IMR-90 (cell line): ENCODE results near the gene NUP98. TPM values are rescaled to one million over a fixed set of nuclear protein-coding genes. Genes with fewer than 3 reads are reported as not detected.
A peak's percentile ranks its signal among the peaks of the same experiment; 100 is the strongest.

Source experiments
- ATAC-seq: fragments of 200-7000 bp; cut with Tn5 transposase; 2 replicates; pipeline ENCODE4 v1.9.1; 2020; ENCODE audit warnings: low read depth, mild to moderate bottlenecking, moderate library complexity
- BruUV-seq: library from RNA; stranded (reverse); fragments of 400-500 nt; replicated peaks from 2 replicates; lab custom pipeline; 2021; lab: Mats Ljungman, UMichigan
- CTCF ChIA-PET: fragments of 300-600 bp; formaldehyde crosslinking; extraction: SDS; loops from one replicate; lab custom pipeline; 2021; ENCODE audit warnings: antibody characterized with exemption; lab: Yijun Ruan, JAX
- POLR2A ChIA-PET: fragments of 300-600 bp; sonication (Branson Sonifier 250); formaldehyde crosslinking; loops from one replicate; lab custom pipeline; 2022; ENCODE audit warnings: antibody characterized with exemption; ENCODE audit not compliant: unreplicated experiment; lab: Charles Lee
- DNase-seq: peaks from one replicate; pipeline ENCODE4 v3.0.0; 2013
- H2AFZ ChIP-seq: replicated peaks from 2 replicates; pipeline ENCODE3; 2013; ENCODE audit warnings: low read length, mild to moderate bottlenecking; ENCODE audit not compliant: poor library complexity
- H2AK5ac ChIP-seq: 2 replicates; pipeline ENCODE4 v1.6.1; 2013; ENCODE audit warnings: low read depth, low read length, inconsistent platforms
- H2AK9ac ChIP-seq: replicated peaks from 2 replicates; pipeline ENCODE3; 2013; ENCODE audit warnings: mild to moderate bottlenecking, low read depth, low read length, moderate library complexity; ENCODE audit not compliant: poor library complexity
- H2BK120ac ChIP-seq: 2 replicates; pipeline ENCODE4 v1.6.1; 2013; ENCODE audit warnings: low read depth, low read length, inconsistent platforms
- H2BK15ac ChIP-seq: 3 replicates; pipeline ENCODE4 v1.6.1; 2013; ENCODE audit warnings: low read depth, low read length, inconsistent platforms
- H2BK20ac ChIP-seq: 2 replicates; pipeline ENCODE4 v1.6.1; 2013; ENCODE audit warnings: low read depth, mild to moderate bottlenecking, inconsistent platforms, low read length, moderate library complexity
- H2BK5ac ChIP-seq: 2 replicates; pipeline ENCODE4 v1.6.1; 2013; ENCODE audit warnings: mild to moderate bottlenecking, low read depth, low read length, inconsistent platforms; ENCODE audit not compliant: poor library complexity, severe bottlenecking
- H3K14ac ChIP-seq: replicated peaks from 2 replicates; pipeline ENCODE4 v1.6.1; 2013; ENCODE audit warnings: low read depth, low read length, inconsistent platforms
- H3K18ac ChIP-seq: 2 replicates; pipeline ENCODE4 v1.6.1; 2013; ENCODE audit warnings: low read depth, low read length, control low read depth
- H3K23ac ChIP-seq: 2 replicates; pipeline ENCODE4 v1.6.1; 2013; ENCODE audit warnings: low read depth, low read length, inconsistent platforms
- H3K27ac ChIP-seq: 2 replicates; pipeline ENCODE4 v1.5.1; 2013; ENCODE audit warnings: mild to moderate bottlenecking, control low read depth, low read length; ENCODE audit not compliant: insufficient read depth
- H3K27me3 ChIP-seq: 2 replicates; pipeline ENCODE4 v1.6.1; 2013; ENCODE audit warnings: low read length; ENCODE audit not compliant: control insufficient read depth, insufficient read depth
- H3K36me3 ChIP-seq: 2 replicates; pipeline ENCODE4 v1.6.1; 2013; ENCODE audit warnings: low read length, mixed read lengths; ENCODE audit not compliant: control insufficient read depth, insufficient read depth
- H3K4ac ChIP-seq: 2 replicates; pipeline ENCODE4 v1.6.1; 2013; ENCODE audit warnings: low read depth, low read length, inconsistent platforms
- H3K4me1 ChIP-seq: 2 replicates; pipeline ENCODE4 v1.6.1; 2013; ENCODE audit warnings: low read length, mixed read lengths; ENCODE audit not compliant: control insufficient read depth, insufficient read depth
- H3K4me2 ChIP-seq: 2 replicates; pipeline ENCODE4 v1.6.1; 2013; ENCODE audit warnings: low read depth, mild to moderate bottlenecking, control low read depth, low read length, moderate library complexity
- H3K4me3 ChIP-seq: 2 replicates; pipeline ENCODE4 v1.5.1; 2013; ENCODE audit warnings: low read depth, mild to moderate bottlenecking, control low read depth, low read length, moderate library complexity; ENCODE audit not compliant: insufficient read depth
- H3K56ac ChIP-seq: 2 replicates; pipeline ENCODE4 v1.6.1; 2013; ENCODE audit warnings: low read length, inconsistent platforms; ENCODE audit not compliant: insufficient read depth; ENCODE audit errors: extremely low read depth
- H3K79me1 ChIP-seq, 2 experiments: 2 replicates each; pipeline ENCODE4 v1.6.1; 2013; ENCODE audit warnings: low read length in 2 of 2, inconsistent platforms in 1 of 2, low read depth in 1 of 2
- H3K9ac ChIP-seq: 2 replicates; pipeline ENCODE4 v1.6.1; 2013; ENCODE audit warnings: low read depth, low read length, control low read depth
- H3K9me1 ChIP-seq: 2 replicates; pipeline ENCODE4 v1.6.1; 2013; ENCODE audit warnings: low read length, inconsistent platforms; ENCODE audit not compliant: insufficient read depth
- H3K9me3 ChIP-seq: 2 replicates; pipeline ENCODE4 v1.6.1; 2013; ENCODE audit warnings: low read length; ENCODE audit not compliant: control insufficient read depth, insufficient read depth
- H4K20me1 ChIP-seq: 2 replicates; pipeline ENCODE4 v1.6.1; 2013; ENCODE audit warnings: low read length, inconsistent platforms; ENCODE audit not compliant: insufficient read depth
- H4K5ac ChIP-seq: 2 replicates; pipeline ENCODE4 v1.6.1; 2013; ENCODE audit warnings: mild to moderate bottlenecking, low read depth, low read length, control low read depth
- H4K8ac ChIP-seq, 2 experiments: 2 replicates each; pipeline ENCODE4 v1.6.1; 2013; ENCODE audit warnings: low read depth in 2 of 2, low read length in 2 of 2, control low read depth in 1 of 2, inconsistent platforms in 1 of 2
- H4K91ac ChIP-seq: 2 replicates; pipeline ENCODE4 v1.6.1; 2013; ENCODE audit warnings: low read depth, low read length, inconsistent platforms; ENCODE audit not compliant: insufficient read depth
- BHLHE40 ChIP-seq: fragments of 150-350 bp; IDR thresholded peaks from 2 replicates; pipeline ENCODE4 v1.6.1; 2016; ENCODE audit warnings: mild to moderate bottlenecking, low read depth, low read length
- CEBPB ChIP-seq: IDR thresholded peaks from 2 replicates; pipeline ENCODE4 v1.6.1; 2012; ENCODE audit warnings: low read depth, low read length, improper control_type of control experiment
- CHD1 ChIP-seq: IDR thresholded peaks from 2 replicates; pipeline ENCODE4 v1.6.1; 2012; ENCODE audit warnings: low read depth, low read length, improper control_type of control experiment
- FOS ChIP-seq: fragments of 150-350 bp; IDR thresholded peaks from 2 replicates; pipeline ENCODE4 v1.6.1; 2016; ENCODE audit warnings: low read depth, low read length
- MAFK ChIP-seq: IDR thresholded peaks from 2 replicates; pipeline ENCODE4 v1.6.1; 2012; ENCODE audit warnings: low read depth, low read length, improper control_type of control experiment
- MAZ ChIP-seq: IDR thresholded peaks from 2 replicates; pipeline ENCODE4 v1.6.1; 2012; ENCODE audit warnings: low read depth, mild to moderate bottlenecking, low read length, improper control_type of control experiment, moderate library complexity, borderline replicate concordance
- MXI1 ChIP-seq: IDR thresholded peaks from 2 replicates; pipeline ENCODE4 v1.6.1; 2012; ENCODE audit warnings: low read depth, mild to moderate bottlenecking, low read length, moderate library complexity, borderline replicate concordance
- NFE2L2 ChIP-seq: fragments of 150-350 bp; IDR thresholded peaks from 2 replicates; pipeline ENCODE4 v1.6.1; 2016; ENCODE audit warnings: low read depth, mild to moderate bottlenecking, low read length
- POLR2A ChIP-seq: IDR thresholded peaks from 2 replicates; pipeline ENCODE4 v1.6.1; 2012; ENCODE audit warnings: mild to moderate bottlenecking, low read depth, low read length
- RAD21 ChIP-seq: IDR thresholded peaks from 2 replicates; pipeline ENCODE4 v1.6.1; 2012; ENCODE audit warnings: low read length, improper control_type of control experiment
- RCOR1 ChIP-seq: IDR thresholded peaks from 2 replicates; pipeline ENCODE4 v1.6.1; 2012; ENCODE audit warnings: mild to moderate bottlenecking, low read length, improper control_type of control experiment; ENCODE audit not compliant: insufficient replicate concordance
- RFX5 ChIP-seq: IDR thresholded peaks from 2 replicates; pipeline ENCODE4 v1.8.0; 2012; ENCODE audit warnings: low read depth, mild to moderate bottlenecking, low read length, moderate library complexity
- SMC3 ChIP-seq: fragments of 150-350 bp; IDR thresholded peaks from 2 replicates; pipeline ENCODE4 v1.6.1; 2016; ENCODE audit warnings: low read depth, mild to moderate bottlenecking, antibody characterized with exemption, low read length, moderate library complexity
- USF2 ChIP-seq: fragments of 150-350 bp; IDR thresholded peaks from 2 replicates; pipeline ENCODE4 v1.6.1; 2017; ENCODE audit warnings: mild to moderate bottlenecking, antibody characterized with exemption, low read length, low read depth
- WGBS, 2 experiments: methylation state at CpG; one replicate each; pipeline versions ENCODE4 v1.1.5 to v1.1.7; 2013; ENCODE audit warnings: missing lambda C conversion rate in 2 of 2; ENCODE audit not compliant: insufficient read length in 1 of 2; ENCODE audit errors: extremely low coverage in 2 of 2; 5-methylcytosine and 5-hydroxymethylcytosine counted together
- dilution Hi-C: fragments of 300-500 bp; cut with HindIII; formaldehyde crosslinking; loops from one replicate; pipeline ENCODE4 v1.14.3; 2018; ENCODE audit warnings: low sequenced_read_pairs; ENCODE audit not compliant: unreplicated experiment
- in situ Hi-C: fragments of 300-500 bp; cut with MboI; formaldehyde crosslinking; loops from 3 replicates; pipeline ENCODE4 v1.14.3; 2019; ENCODE audit warnings: low sequenced_read_pairs, inconsistent platforms, mixed read lengths
- intact Hi-C: fragments of 100-400 bp; cut with micrococcal nuclease; formaldehyde crosslinking; loops from 2 replicates; pipeline ENCODE4 v1.10.0; 2022
- polyA plus RNA-seq, 3 experiments: library from polyadenylated mRNA; depleted of rRNA; stranded (reverse); fragments of >200 nt; gene quantifications; 2 replicates each; pipeline ENCODE4 v1.2.3, GENCODE V29; 2012; ENCODE audit warnings: low replicate concordance in 1 of 3
- total RNA-seq: library from RNA; depleted of rRNA; stranded (reverse); fragments of >200 nt; gene quantifications from 2 replicates; pipeline ENCODE4 v1.2.3, GENCODE V29; 2012
- TF ChIP-seq, protein P1 (sequence below): fragments of 150-350 bp; IDR thresholded peaks from 2 replicates; pipeline ENCODE4 v1.6.1; 2016; ENCODE audit warnings: low read depth, mild to moderate bottlenecking, low read length, moderate library complexity, borderline replicate concordance
- TF ChIP-seq, protein P2 (sequence below): conservative IDR thresholded peaks from 2 replicates; pipeline ENCODE4 v1.5.1; 2012; ENCODE audit warnings: mild to moderate bottlenecking, low read depth, low read length, improper control_type of control experiment

Gene NUP98
- total and polyA plus RNA-seq, 2 of the 4 experiments (the other 2 are of a cell fraction): 103 to 138 TPM

DNA sequence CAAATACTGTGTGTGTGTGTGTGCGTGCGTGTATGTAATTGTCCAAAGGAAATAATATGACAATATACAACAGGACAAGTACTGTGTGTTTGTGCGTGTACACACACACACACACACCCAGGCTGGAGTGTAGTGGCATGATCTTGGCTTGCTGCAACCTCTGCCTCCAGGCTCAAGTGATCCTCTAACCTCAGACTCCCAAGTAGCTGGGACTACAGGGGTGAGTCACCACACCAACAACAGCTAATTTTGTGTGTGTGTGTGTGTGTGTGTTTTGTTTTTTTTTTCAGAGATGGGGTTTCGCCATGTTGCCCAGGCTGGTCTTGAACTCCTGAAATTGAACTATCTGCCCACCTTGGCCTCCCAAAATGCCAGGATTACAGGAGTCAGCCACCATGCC, 61.5 kb downstream of the NUP98 start:
- H3K4me3 ChIP-seq: no peak overlapping the region
- TF ChIP-seq FOS (no peak), RCOR1 (no peak), MXI1 (no peak), RAD21 (no peak), MAZ (no peak), SMC3 (no peak), POLR2A (no peak), CHD1 (no peak), CEBPB (no peak), MAFK (no peak), RFX5 (no peak), NFE2L2 (no peak), BHLHE40 (no peak), USF2 (no peak)
- TF ChIP-seq, protein P1, sequence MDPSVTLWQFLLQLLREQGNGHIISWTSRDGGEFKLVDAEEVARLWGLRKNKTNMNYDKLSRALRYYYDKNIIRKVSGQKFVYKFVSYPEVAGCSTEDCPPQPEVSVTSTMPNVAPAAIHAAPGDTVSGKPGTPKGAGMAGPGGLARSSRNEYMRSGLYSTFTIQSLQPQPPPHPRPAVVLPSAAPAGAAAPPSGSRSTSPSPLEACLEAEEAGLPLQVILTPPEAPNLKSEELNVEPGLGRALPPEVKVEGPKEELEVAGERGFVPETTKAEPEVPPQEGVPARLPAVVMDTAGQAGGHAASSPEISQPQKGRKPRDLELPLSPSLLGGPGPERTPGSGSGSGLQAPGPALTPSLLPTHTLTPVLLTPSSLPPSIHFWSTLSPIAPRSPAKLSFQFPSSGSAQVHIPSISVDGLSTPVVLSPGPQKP: no peak
- TF ChIP-seq, protein P2, sequence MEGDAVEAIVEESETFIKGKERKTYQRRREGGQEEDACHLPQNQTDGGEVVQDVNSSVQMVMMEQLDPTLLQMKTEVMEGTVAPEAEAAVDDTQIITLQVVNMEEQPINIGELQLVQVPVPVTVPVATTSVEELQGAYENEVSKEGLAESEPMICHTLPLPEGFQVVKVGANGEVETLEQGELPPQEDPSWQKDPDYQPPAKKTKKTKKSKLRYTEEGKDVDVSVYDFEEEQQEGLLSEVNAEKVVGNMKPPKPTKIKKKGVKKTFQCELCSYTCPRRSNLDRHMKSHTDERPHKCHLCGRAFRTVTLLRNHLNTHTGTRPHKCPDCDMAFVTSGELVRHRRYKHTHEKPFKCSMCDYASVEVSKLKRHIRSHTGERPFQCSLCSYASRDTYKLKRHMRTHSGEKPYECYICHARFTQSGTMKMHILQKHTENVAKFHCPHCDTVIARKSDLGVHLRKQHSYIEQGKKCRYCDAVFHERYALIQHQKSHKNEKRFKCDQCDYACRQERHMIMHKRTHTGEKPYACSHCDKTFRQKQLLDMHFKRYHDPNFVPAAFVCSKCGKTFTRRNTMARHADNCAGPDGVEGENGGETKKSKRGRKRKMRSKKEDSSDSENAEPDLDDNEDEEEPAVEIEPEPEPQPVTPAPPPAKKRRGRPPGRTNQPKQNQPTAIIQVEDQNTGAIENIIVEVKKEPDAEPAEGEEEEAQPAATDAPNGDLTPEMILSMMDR: no peak
- H2BK5ac ChIP-seq: peak overlapping the region; percentile 18
- no peak overlapping the region for H2AK5ac ChIP-seq
- DNase-seq (peak; percentile 28), ATAC-seq (no peak)
- H2BK20ac ChIP-seq: no peak overlapping the region
- H3K4me1 ChIP-seq: no peaks in the 10 kb centered on the region
- no peak overlapping the region for H3K23ac ChIP-seq
- no peaks in the 10 kb centered on the region for H3K27me3 ChIP-seq
- peaks cover 44% of the 10 kb centered on the region for H3K36me3 ChIP-seq
- no peak overlapping the region for H2BK15ac ChIP-seq
- H3K9ac ChIP-seq: no peak overlapping the region
- POLR2A ChIA-PET: interaction anchor here (0.6 to 1.1 kb wide), 2 partner anchors 13 to 106 kb away, joined by 3 read pairs; no protein-coding TSS in a partner anchor
- H2BK120ac ChIP-seq: no peak overlapping the region
- peaks cover 18 to 42% of the 10 kb centered on the region in 2 experiments for H3K79me1 ChIP-seq
- H3K56ac ChIP-seq: no peak overlapping the region
- dilution Hi-C loops (no loop called here), intact Hi-C loops (no loop called here), in situ Hi-C loops (no loop called here)
- no peaks in the 10 kb centered on the region; the same call in 1 of the 2 replicates for H3K9me1 ChIP-seq
- no peak overlapping the region for H3K4ac ChIP-seq
- H4K20me1 ChIP-seq: no peaks in the 10 kb centered on the region
- H4K5ac ChIP-seq: no peak overlapping the region
- H3K9me3 ChIP-seq: no peaks in the 10 kb centered on the region
- BruUV-seq: no TSS peak
- H2AK9ac ChIP-seq: no peak overlapping the region
- CTCF ChIA-PET: interaction anchor here (0.6 kb wide), 1 partner anchor 1322 kb away, joined by 3 read pairs; no protein-coding TSS in a partner anchor
- no peak overlapping the region for H3K18ac ChIP-seq
- WGBS, 2 experiments: no CpG with 5 or more reads among the region's 4 CpGs
- H3K14ac ChIP-seq: no peak overlapping the region
- H3K4me2 ChIP-seq: no peak overlapping the region
- H4K8ac ChIP-seq: no peak overlapping the region
- no peak overlapping the region for H4K91ac ChIP-seq
- H2AFZ ChIP-seq: no peak overlapping the region
- H3K27ac ChIP-seq: no peak overlapping the region
